Renal cortex interstitium (tissue), 11 donors: ENCODE data around the gene UVRAG. TPM values are rescaled to one million over a fixed set of nuclear protein-coding genes. Genes with fewer than 3 reads are reported as not detected.

Experiments used
- DNase-seq, 11 donors: peaks; one replicate each; pipeline ENCODE4 v3.0.0-alpha.2; 2013; ENCODE audit warnings: low read depth in 9 of 11, low spot score in 4 of 11; ENCODE audit errors: extremely low read depth in 1 of 11
- polyA plus RNA-seq, 3 donors: library from polyadenylated mRNA; unstranded; fragments of 120-200 nt; gene quantifications; one replicate each; pipeline ENCODE4 v1.2.1, GENCODE V29; 2013; ENCODE audit not compliant: insufficient read length in 3 of 3

Gene UVRAG
- polyA plus RNA-seq, 3 donors = 15.4 to 18.1 (median 16.5) TPM

- DNase-seq = no peak
Measured at GRCh38 chr11:76159303-76159937, 344.4 kb downstream of the UVRAG start.

- DNase-seq = no peak
Measured at GRCh38 chr11:76159983-76160661, 345.1 kb downstream of the UVRAG start.

- DNase-seq = no peak
Measured at GRCh38 chr11:76160856-76161255, 345.8 kb downstream of the UVRAG start.

GRCh38 chr11:76161261-76161961 lies 346.4 kb downstream of the UVRAG start:
- DNase-seq = no peak

- peak in 1 of 11 donors; percentile 33 for DNase-seq
Measured at GRCh38 chr11:76162336-76163288, 347.6 kb downstream of the UVRAG start.

GRCh38 chr11:76163289-76163880 lies 348.4 kb downstream of the UVRAG start:
- no peak for DNase-seq

- DNase-seq = no peak
Measured at GRCh38 chr11:76164081-76164480, 349.1 kb downstream of the UVRAG start.

GRCh38 chr11:76164861-76165751 lies 350.1 kb downstream of the UVRAG start:
- no peak for DNase-seq

GRCh38 chr11:76166314-76166713 lies 351.3 kb downstream of the UVRAG start:
- DNase-seq = no peak

GRCh38 chr11:76167590-76167989 lies 352.6 kb downstream of the UVRAG start:
- no peak for DNase-seq

- no peak for DNase-seq
Measured at GRCh38 chr11:76169473-76169896, 354.5 kb downstream of the UVRAG start.

GRCh38 chr11:76170468-76170867 lies 355.5 kb downstream of the UVRAG start:
- DNase-seq = no peak

- DNase-seq = no peak
Measured at GRCh38 chr11:76172583-76172982, 357.6 kb downstream of the UVRAG start.

- no peak for DNase-seq
Measured at GRCh38 chr11:76173663-76174062, 358.7 kb downstream of the UVRAG start.

- no peak for DNase-seq
Measured at GRCh38 chr11:76174330-76174729, 359.3 kb downstream of the UVRAG start.

- DNase-seq = peak in 2 of 11 donors; percentile 39 to 53
Measured at GRCh38 chr11:76175783-76176182, 360.8 kb downstream of the UVRAG start.

- no peak for DNase-seq
Measured at GRCh38 chr11:76176463-76176862, 361.5 kb downstream of the UVRAG start.

GRCh38 chr11:76177250-76177686 lies 362.3 kb downstream of the UVRAG start:
- DNase-seq = no peak
